ENCODE measurements around the gene TBKBP1. TPM values are rescaled to one million over a fixed set of nuclear protein-coding genes. Genes with fewer than 3 reads are reported as not detected.

The TBKBP1 gene
- total RNA-seq, 5 donors from 2014 or later (not counting 1 experiment from before 2014, with no cell fraction given): 4.5 to 20.5 (median 7.2) TPM

DNA sequence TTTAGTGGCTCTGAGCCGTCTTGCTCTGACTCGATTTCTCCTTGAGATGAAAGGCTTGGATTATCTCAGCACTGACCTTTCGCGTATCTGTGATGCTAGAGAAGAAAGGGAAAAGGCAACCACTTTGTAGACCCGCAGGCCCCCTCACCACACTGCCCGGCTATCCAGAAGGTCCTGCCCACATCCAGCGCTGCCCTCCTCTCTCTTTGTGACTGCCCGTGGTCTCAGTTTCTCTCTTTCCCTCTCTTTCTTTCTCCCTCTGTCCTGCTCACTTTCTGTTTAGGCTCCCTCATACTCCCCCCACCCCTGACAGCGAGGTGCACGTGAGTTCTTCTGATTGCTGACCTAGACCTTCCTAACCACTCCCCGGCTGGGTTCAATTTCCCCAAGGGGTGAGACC, 26.2 kb downstream of the TBKBP1 start:
- peak overlapping the region in 2 of 3 donors; percentile 31 to 53 for H3K4me3 Mint-ChIP-seq
- 52% methylated on average over 6 of the region's 11 CpGs for WGBS (ENCODE audit: insufficient coverage)
- peak overlapping the region; percentile 43 to 79 for H3K27ac Mint-ChIP-seq
- H3K4me3 ChIP-seq (ENCODE audit: control insufficient read depth in 1 of 2, extremely low read depth in 1 of 2, low read length in 1 of 2): no peak overlapping the region
- H3K36me3 Mint-ChIP-seq: no peaks in the 10 kb centered on the region
- no peaks in the 10 kb centered on the region for H3K9me3 Mint-ChIP-seq
- CTCF ChIA-PET: no interaction called here
- ATAC-seq (replicated peaks in 1 of 4): no peak
- peaks cover 11 to 83% of the 10 kb centered on the region in 2 experiments for H3K4me1 ChIP-seq (ENCODE audit: control insufficient read depth in 1 of 2, extremely low read depth in 1 of 2, insufficient read depth in 2 of 2, low read length in 2 of 2)
- H3K36me3 ChIP-seq (ENCODE audit: control insufficient read depth in 2 of 2, extremely low read depth in 1 of 2, insufficient read depth in 1 of 2, low read length in 1 of 2): no peaks in the 10 kb centered on the region
- H3K27me3 ChIP-seq (replicated peaks in 1 of 2; ENCODE audit: control insufficient read depth in 2 of 2, extremely low read depth in 1 of 2, insufficient read depth in 2 of 2, low read length in 1 of 2): peaks cover 0 to 19% of the 10 kb centered on the region in 2 experiments
- peaks cover 50 to 76% (median 62%) of the 10 kb centered on the region in 3 donors for H3K4me1 Mint-ChIP-seq
- POLR2A ChIA-PET: no interaction called here
- no peaks in the 10 kb centered on the region for H3K9me3 ChIP-seq
- peaks cover 2 to 3% of the 10 kb centered on the region in 2 donors for H3K27me3 Mint-ChIP-seq
- DNase-seq: no peak
- H3K27ac ChIP-seq (ENCODE audit: low read length): peak overlapping the region; percentile 45

GRCh38 chr17:47720754-47721533, 27.0 kb downstream of the TBKBP1 start:
- Histone ChIP-seq H3K36me3 (ENCODE audit: control insufficient read depth in 2 of 2, extremely low read depth in 1 of 2, insufficient read depth in 1 of 2, low read length in 1 of 2) (no peaks in the 10 kb centered on the region), H3K4me3 (ENCODE audit: control insufficient read depth in 1 of 2, extremely low read depth in 1 of 2, low read length in 1 of 2) (peak overlapping the region in 1 of 2 donors; percentile 19), H3K27me3 (replicated peaks in 1 of 2; ENCODE audit: control insufficient read depth in 2 of 2, extremely low read depth in 1 of 2, insufficient read depth in 2 of 2, low read length in 1 of 2) (peaks cover 0 to 21% of the 10 kb centered on the region in 2 experiments), H3K4me1 (ENCODE audit: control insufficient read depth in 1 of 2, extremely low read depth in 1 of 2, insufficient read depth in 2 of 2, low read length in 2 of 2) (peaks cover 11 to 83% of the 10 kb centered on the region in 2 experiments), H3K9me3 (no peaks in the 10 kb centered on the region), H3K27ac (ENCODE audit: low read length) (peak overlapping the region; percentile 45)
- Mint-ChIP-seq H3K36me3 (no peaks in the 10 kb centered on the region), H3K9me3 (no peaks in the 10 kb centered on the region), H3K4me3 (peak overlapping the region; percentile 36 to 53 (median 41)), H3K27ac (peak overlapping the region; percentile 16 to 43), H3K4me1 (peaks cover 47 to 71% (median 55%) of the 10 kb centered on the region in 3 donors), H3K27me3 (peaks cover 2 to 3% of the 10 kb centered on the region in 2 donors)
- ATAC-seq (replicated peaks in 1 of 4) (peak; percentile 71 to 78 (median 74)), DNase-seq (peak in 32 of 35 experiments; percentile 17 to 76 (median 48))
- POLR2A ChIA-PET: no interaction called here
- CTCF ChIA-PET: interaction anchor here in 1 of 2 donors (0.8 kb wide), 1 partner anchor 21 kb away, joined by 3 read pairs; no protein-coding TSS in a partner anchor
- 0% methylated on average over 3 of the region's 36 CpGs for WGBS (ENCODE audit: insufficient coverage)

DNA sequence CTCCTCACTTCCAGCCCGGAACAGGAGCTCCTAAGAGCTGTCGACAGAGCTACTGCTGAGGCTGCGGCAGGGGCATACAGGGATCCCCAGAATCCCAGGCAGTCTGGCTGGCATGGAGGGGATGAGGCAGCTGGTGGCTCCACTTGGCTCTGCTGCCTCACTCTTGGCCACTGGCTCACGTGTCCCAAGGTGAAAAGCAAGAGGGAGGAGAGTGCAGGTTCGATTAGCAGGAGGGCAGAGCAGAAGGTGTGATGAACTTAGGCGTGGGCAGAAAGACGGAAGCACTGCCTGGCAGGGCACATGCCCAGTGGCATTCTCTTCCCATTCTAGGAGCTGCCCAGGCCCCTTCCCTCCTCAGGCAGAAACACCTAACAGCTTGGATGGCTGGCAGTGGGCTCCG, 27.8 kb downstream of the TBKBP1 start:
- Mint-ChIP-seq H3K4me3 (peak overlapping the region in 1 of 3 donors; percentile 53), H3K36me3 (no peaks in the 10 kb centered on the region), H3K27ac (peak overlapping the region; percentile 16 to 67), H3K4me1 (peaks cover 55 to 73% (median 55%) of the 10 kb centered on the region in 3 donors), H3K27me3 (peaks cover 2 to 9% of the 10 kb centered on the region in 2 donors), H3K9me3 (no peaks in the 10 kb centered on the region)
- peaks cover 0 to 21% of the 10 kb centered on the region in 2 experiments for H3K27me3 ChIP-seq (replicated peaks in 1 of 2; ENCODE audit: control insufficient read depth in 2 of 2, extremely low read depth in 1 of 2, insufficient read depth in 2 of 2, low read length in 1 of 2)
- WGBS (ENCODE audit: insufficient coverage): 25% methylated on average over 2 of the region's 8 CpGs
- CTCF ChIA-PET: interaction anchor here in 1 of 2 donors (0.8 kb wide), 1 partner anchor 22 kb away, joined by 3 read pairs; no protein-coding TSS in a partner anchor
- ATAC-seq (replicated peaks in 1 of 4) (no peak), DNase-seq (no peak)
- POLR2A ChIA-PET: no interaction called here
- H3K9me3 ChIP-seq: no peaks in the 10 kb centered on the region
- H3K4me1 ChIP-seq (ENCODE audit: control insufficient read depth in 1 of 2, extremely low read depth in 1 of 2, insufficient read depth in 2 of 2, low read length in 2 of 2): peaks cover 11 to 83% of the 10 kb centered on the region in 2 experiments
- H3K27ac ChIP-seq (ENCODE audit: low read length): peak overlapping the region; percentile 45
- H3K36me3 ChIP-seq (ENCODE audit: control insufficient read depth in 2 of 2, extremely low read depth in 1 of 2, insufficient read depth in 1 of 2, low read length in 1 of 2): no peaks in the 10 kb centered on the region
- H3K4me3 ChIP-seq (ENCODE audit: control insufficient read depth in 1 of 2, extremely low read depth in 1 of 2, low read length in 1 of 2): peak overlapping the region in 1 of 2 donors; percentile 19

GRCh38 chr17:47724705-47725104, 30.7 kb downstream of the TBKBP1 start:
- H3K27ac ChIP-seq (ENCODE audit: low read length): no peak overlapping the region
- Mint-ChIP-seq H3K4me1 (peaks cover 38 to 66% (median 40%) of the 10 kb centered on the region in 3 donors), H3K36me3 (no peaks in the 10 kb centered on the region), H3K27ac (peak overlapping the region in 1 of 2 donors; percentile 11), H3K4me3 (no peak overlapping the region), H3K27me3 (peaks cover 4 to 13% of the 10 kb centered on the region in 2 donors), H3K9me3 (no peaks in the 10 kb centered on the region)
- POLR2A ChIA-PET: no interaction called here
- no peak for DNase-seq
- no peak for ATAC-seq (replicated peaks in 1 of 4)
- H3K4me3 ChIP-seq (ENCODE audit: control insufficient read depth in 1 of 2, extremely low read depth in 1 of 2, low read length in 1 of 2): no peak overlapping the region
- no peaks in the 10 kb centered on the region for H3K9me3 ChIP-seq
- H3K36me3 ChIP-seq (ENCODE audit: control insufficient read depth in 2 of 2, extremely low read depth in 1 of 2, insufficient read depth in 1 of 2, low read length in 1 of 2): no peaks in the 10 kb centered on the region
- peaks cover 6 to 83% of the 10 kb centered on the region in 2 experiments for H3K4me1 ChIP-seq (ENCODE audit: control insufficient read depth in 1 of 2, extremely low read depth in 1 of 2, insufficient read depth in 2 of 2, low read length in 2 of 2)
- peaks cover 0 to 25% of the 10 kb centered on the region in 2 experiments for H3K27me3 ChIP-seq (replicated peaks in 1 of 2; ENCODE audit: control insufficient read depth in 2 of 2, extremely low read depth in 1 of 2, insufficient read depth in 2 of 2, low read length in 1 of 2)
- WGBS (ENCODE audit: insufficient coverage): no CpG with 5 or more reads among the region's 2 CpGs
- CTCF ChIA-PET: interaction anchor here (0.5 to 0.6 kb wide), 2 partner anchors 74 to 724 kb away, joined by 3 to 6 read pairs; no protein-coding TSS in a partner anchor

GRCh38 chr17:47725446-47726111, 31.6 kb downstream of the TBKBP1 start:
- DNase-seq: no peak
- Mint-ChIP-seq H3K36me3 (no peaks in the 10 kb centered on the region), H3K27me3 (peaks cover 4 to 13% of the 10 kb centered on the region in 2 donors), H3K9me3 (no peaks in the 10 kb centered on the region), H3K4me3 (no peak overlapping the region), H3K27ac (peak overlapping the region in 1 of 2 donors; percentile 44), H3K4me1 (peaks cover 29 to 62% (median 31%) of the 10 kb centered on the region in 3 donors)
- peaks cover 0 to 25% of the 10 kb centered on the region in 2 experiments for H3K27me3 ChIP-seq (replicated peaks in 1 of 2; ENCODE audit: control insufficient read depth in 2 of 2, extremely low read depth in 1 of 2, insufficient read depth in 2 of 2, low read length in 1 of 2)
- peak overlapping the region; percentile 4 for H3K27ac ChIP-seq (ENCODE audit: low read length)
- H3K36me3 ChIP-seq (ENCODE audit: control insufficient read depth in 2 of 2, extremely low read depth in 1 of 2, insufficient read depth in 1 of 2, low read length in 1 of 2): no peaks in the 10 kb centered on the region
- ChIA-PET CTCF (interaction anchor here in 1 of 2 donors (0.5 to 1.1 kb wide), 3 partner anchors 28 to 75 kb away, joined by 3 to 6 read pairs (median 5); no protein-coding TSS in a partner anchor), POLR2A (no interaction called here)
- no peaks in the 10 kb centered on the region for H3K9me3 ChIP-seq
- H3K4me3 ChIP-seq (ENCODE audit: control insufficient read depth in 1 of 2, extremely low read depth in 1 of 2, low read length in 1 of 2): no peak overlapping the region
- peaks cover 6 to 83% of the 10 kb centered on the region in 2 experiments for H3K4me1 ChIP-seq (ENCODE audit: control insufficient read depth in 1 of 2, extremely low read depth in 1 of 2, insufficient read depth in 2 of 2, low read length in 2 of 2)
- ATAC-seq (replicated peaks in 1 of 4): no peak
- WGBS (ENCODE audit: insufficient coverage): 54% methylated on average over 5 of the region's 13 CpGs

All from T-cell (primary cell).